H9 (cell line): Measurements from ENCODE around the gene GNB1L. TPM values are rescaled to one million over a fixed set of nuclear protein-coding genes. Genes with fewer than 3 reads are reported as not detected.

ENCODE experiments used
- DNase-seq: peaks from one replicate; pipeline ENCODE4 v3.0.0-alpha.2; 2017
- H2AFZ ChIP-seq: one replicate; pipeline ENCODE4 v1.6.1; 2013; ENCODE audit warnings: mild to moderate bottlenecking, low read length, control low read depth, moderate library complexity
- H2AK5ac ChIP-seq: 2 replicates; pipeline ENCODE4 v1.6.1; 2013; ENCODE audit warnings: low read length, control low read depth, mixed read lengths; ENCODE audit not compliant: insufficient read length
- H2BK120ac ChIP-seq: one replicate; pipeline ENCODE4 v1.6.1; 2013; ENCODE audit warnings: low read depth, mild to moderate bottlenecking, low read length, control low read depth, inconsistent platforms; ENCODE audit not compliant: poor library complexity, severe bottlenecking
- H2BK12ac ChIP-seq: 2 replicates; pipeline ENCODE4 v1.6.1; 2013; ENCODE audit warnings: low read length, control low read depth, mixed read lengths, low read depth; ENCODE audit not compliant: insufficient read length
- H2BK15ac ChIP-seq: 2 replicates; pipeline ENCODE4 v1.6.1; 2013; ENCODE audit warnings: low read depth, low read length, control low read depth
- H2BK20ac ChIP-seq: one replicate; pipeline ENCODE4 v1.6.1; 2013; ENCODE audit warnings: low read depth, mild to moderate bottlenecking, low read length, control low read depth, inconsistent platforms; ENCODE audit not compliant: poor library complexity, severe bottlenecking
- H2BK5ac ChIP-seq: 2 replicates; pipeline ENCODE4 v1.6.1; 2013; ENCODE audit warnings: low read length, control low read depth, mixed read lengths; ENCODE audit not compliant: insufficient read length
- H3K14ac ChIP-seq: 2 replicates; pipeline ENCODE4 v1.6.1; 2013; ENCODE audit warnings: low read length, control low read depth; ENCODE audit not compliant: insufficient read depth
- H3K18ac ChIP-seq: 2 replicates; pipeline ENCODE4 v1.6.1; 2013; ENCODE audit warnings: low read depth, mild to moderate bottlenecking, mixed read lengths, low read length, control low read depth; ENCODE audit not compliant: insufficient read length
- H3K23ac ChIP-seq: 2 replicates; pipeline ENCODE4 v1.6.1; 2013; ENCODE audit warnings: low read length, control low read depth, mixed read lengths, low read depth; ENCODE audit not compliant: insufficient read length
- H3K23me2 ChIP-seq: 2 replicates; pipeline ENCODE4 v1.6.1; 2013; ENCODE audit warnings: low read depth, mild to moderate bottlenecking, mixed read lengths, low read length, control low read depth; ENCODE audit not compliant: insufficient read length, poor library complexity, severe bottlenecking
- H3K27ac ChIP-seq: 2 replicates; pipeline ENCODE4 v1.5.1; 2013; ENCODE audit warnings: low read length, control low read depth, mixed read lengths, low read depth; ENCODE audit not compliant: insufficient read length
- H3K27me3 ChIP-seq: 2 replicates; pipeline ENCODE4 v1.6.1; 2013; ENCODE audit warnings: low read length, control low read depth, inconsistent platforms; ENCODE audit not compliant: insufficient read depth
- H3K4ac ChIP-seq: 2 replicates; pipeline ENCODE4 v1.6.1; 2013; ENCODE audit warnings: low read depth, mild to moderate bottlenecking, control low read depth, inconsistent platforms, low read length, moderate library complexity
- H3K4me1 ChIP-seq: 2 replicates; pipeline ENCODE4 v1.6.1; 2013; ENCODE audit warnings: low read length, control low read depth, inconsistent platforms; ENCODE audit not compliant: insufficient read depth
- H3K4me2 ChIP-seq: 2 replicates; pipeline ENCODE4 v1.6.1; 2013; ENCODE audit warnings: low read length, control low read depth, mixed read lengths; ENCODE audit not compliant: insufficient read length, insufficient read depth
- H3K56ac ChIP-seq: 2 replicates; pipeline ENCODE4 v1.6.1; 2013; ENCODE audit warnings: low read depth, mild to moderate bottlenecking, mixed read lengths, low read length, control low read depth; ENCODE audit not compliant: insufficient read length
- H3K79me1 ChIP-seq: 2 replicates; pipeline ENCODE4 v1.6.1; 2013; ENCODE audit warnings: low read depth, mild to moderate bottlenecking, moderate library complexity, low read length, control low read depth, inconsistent platforms; ENCODE audit not compliant: insufficient read depth, poor library complexity, severe bottlenecking
- H3K79me2 ChIP-seq: 2 replicates; pipeline ENCODE4 v1.6.1; 2013; ENCODE audit warnings: low read length, control low read depth, inconsistent platforms; ENCODE audit not compliant: insufficient read depth
- H3K9ac ChIP-seq: 2 replicates; pipeline ENCODE4 v1.6.1; 2013; ENCODE audit warnings: low read length, control low read depth, mixed read lengths; ENCODE audit not compliant: insufficient read length; ENCODE audit errors: extremely low read depth
- H3K9me3 ChIP-seq: one replicate; pipeline ENCODE4 v1.6.1; 2013; ENCODE audit warnings: low read depth, low read length, inconsistent platforms; ENCODE audit not compliant: control insufficient read depth
- H3T11ph ChIP-seq: one replicate; pipeline ENCODE4 v1.6.1; 2013; ENCODE audit warnings: mild to moderate bottlenecking, low read length, control low read depth, inconsistent platforms
- H4K20me1 ChIP-seq: one replicate; pipeline ENCODE4 v1.6.1; 2013; ENCODE audit not compliant: control insufficient read depth, insufficient read length, insufficient read depth
- H4K5ac ChIP-seq: 2 replicates; pipeline ENCODE4 v1.6.1; 2013; ENCODE audit warnings: low read depth, mild to moderate bottlenecking, mixed read lengths, low read length, control low read depth; ENCODE audit not compliant: insufficient read length
- H4K8ac ChIP-seq: replicated peaks from 2 replicates; pipeline ENCODE4 v1.6.1; 2013; ENCODE audit warnings: low read length, control low read depth, mixed read lengths, low read depth; ENCODE audit not compliant: insufficient read length
- H4K91ac ChIP-seq: 2 replicates; pipeline ENCODE4 v1.6.1; 2013; ENCODE audit warnings: low read depth, mild to moderate bottlenecking, moderate library complexity, mixed read lengths, low read length, control low read depth; ENCODE audit not compliant: insufficient read length
- H3K27ac Mint-ChIP-seq, 3 experiments: 2 replicates in 2 of 3; 3 replicates in 1 of 3; pipeline ENCODE4 v1.8.0; 2020 to 2021; ENCODE audit warnings: mixed read lengths in 3 of 3, mild to moderate bottlenecking in 1 of 3, moderate library complexity in 1 of 3
- H3K27me3 Mint-ChIP-seq: 2 replicates; pipeline ENCODE4 v1.8.0; 2021; ENCODE audit warnings: low read depth, mild to moderate bottlenecking, moderate library complexity, mixed read lengths
- H3K36me3 Mint-ChIP-seq, 3 experiments: 2 replicates in 2 of 3; 3 replicates in 1 of 3; pipeline ENCODE4 v1.8.0; 2020 to 2021; ENCODE audit warnings: low read depth in 3 of 3, mixed read lengths in 3 of 3; ENCODE audit not compliant: insufficient read depth in 1 of 3
- H3K4me1 Mint-ChIP-seq, 2 experiments: 2 replicates each; pipeline ENCODE4 v1.8.0; 2020; ENCODE audit warnings: mixed read lengths in 2 of 2
- H3K4me3 Mint-ChIP-seq, 2 experiments: 2 replicates in 1 of 2; 3 replicates in 1 of 2; pipeline ENCODE4 v1.8.0; 2020 to 2021; ENCODE audit warnings: mild to moderate bottlenecking in 2 of 2, mixed read lengths in 2 of 2, moderate library complexity in 1 of 2
- H3K9me3 Mint-ChIP-seq, 2 experiments: 2 replicates in 1 of 2; 3 replicates in 1 of 2; pipeline ENCODE4 v1.8.0; 2020; ENCODE audit warnings: mild to moderate bottlenecking in 2 of 2, mixed read lengths in 2 of 2, moderate library complexity in 1 of 2
- CTCF ChIP-seq: fragments of 200-600 bp; sonication (generic); conservative IDR thresholded peaks from 3 replicates; pipeline ENCODE4 v1.8.0; 2021; ENCODE audit warnings: antibody characterized with exemption, mild to moderate bottlenecking
- WGBS: extraction: QIAGEN DNeasy Blood & Tissue Kit; methylation state at CpG from one replicate; pipeline ENCODE4 v1.1.7; 2013; ENCODE audit warnings: missing lambda C conversion rate, low lambda C conversion rate, mixed read lengths; ENCODE audit not compliant: insufficient read length; ENCODE audit errors: extremely low coverage; 5-methylcytosine and 5-hydroxymethylcytosine counted together
- total RNA-seq: library from RNA; stranded (reverse); gene quantifications from 2 replicates; pipeline ENCODE4 v1.2.1, GENCODE V29; 2021

GNB1L gene
- total RNA-seq, 1 experiment from 2014 or later = 22.4 TPM

- WGBS = no CpG with 5 or more reads among the region's 8 CpGs
Observed at GRCh38 chr22:19800306-19800705, 54.4 kb downstream of the GNB1L start.

More at GRCh38 chr22:19800306-19800705, 54.4 kb downstream of the GNB1L start:
- Histone ChIP-seq H3K27ac (no peak overlapping the region), H2BK15ac (no peak overlapping the region), H3K79me1 (no peaks in the 10 kb centered on the region), H3K79me2 (no peaks in the 10 kb centered on the region), H2BK20ac (no peak overlapping the region), H3K4me2 (no peak overlapping the region), H4K8ac (no peak overlapping the region), H4K91ac (no peak overlapping the region), H3K27me3 (no peaks in the 10 kb centered on the region), H3K23me2 (peaks cover 3% of the 10 kb centered on the region), H4K20me1 (no peaks in the 10 kb centered on the region), H2AFZ (no peak overlapping the region), H3K9ac (no peak overlapping the region), H3T11ph (no peak overlapping the region), H3K4ac (no peak overlapping the region), H2BK12ac (no peak overlapping the region), H3K56ac (no peak overlapping the region), H2AK5ac (no peak overlapping the region), H3K4me1 (no peaks in the 10 kb centered on the region), H2BK5ac (no peak overlapping the region), H3K18ac (no peak overlapping the region), H3K9me3 (no peaks in the 10 kb centered on the region), H2BK120ac (no peak overlapping the region), H4K5ac (no peak overlapping the region), H3K23ac (no peak overlapping the region), H3K14ac (no peak overlapping the region)
- H3K9me3 Mint-ChIP-seq = no peaks in the 10 kb centered on the region
- no peak overlapping the region for H3K27ac Mint-ChIP-seq
- H3K27me3 Mint-ChIP-seq = no peaks in the 10 kb centered on the region; the same call in 1 of the 2 replicates
- no peak overlapping the region for H3K4me3 Mint-ChIP-seq
- peaks cover 0 to 3% (median 2%) of the 10 kb centered on the region in 3 experiments; a peak in 2 of 7 replicates for H3K36me3 Mint-ChIP-seq
- no peak for TF ChIP-seq CTCF
- DNase-seq = no peak
- H3K4me1 Mint-ChIP-seq = peaks cover 0 to 8% of the 10 kb centered on the region in 2 experiments; a peak in 2 of 4 replicates
